PC-9 (cell line): ENCODE measurements around the gene DUSP22. TPM values are rescaled to one million over a fixed set of nuclear protein-coding genes. Genes with fewer than 3 reads are reported as not detected.
"Not testable (repeated sequence)": the region's sequence is repeated elsewhere in the genome, so short reads cannot be mapped to it uniquely, and the experiment has no call there.

ENCODE experiments used
- BruUV-seq: library from RNA; stranded (reverse); fragments of 400-500 nt; replicated peaks from 2 replicates; lab custom pipeline; 2021; lab: Mats Ljungman, UMichigan
- CTCF ChIA-PET: fragments of 300-600 bp; sonication (Branson Sonifier 250); formaldehyde crosslinking; loops from one replicate; lab custom pipeline; 2022; ENCODE audit warnings: antibody characterized with exemption; lab: Charles Lee
- POLR2A ChIA-PET: fragments of 300-600 bp; sonication (Branson Sonifier 250); formaldehyde crosslinking; loops from one replicate; lab custom pipeline; 2022; ENCODE audit warnings: antibody characterized with exemption; ENCODE audit not compliant: unreplicated experiment; lab: Charles Lee
- DNase-seq, 2 experiments: peaks; one replicate each; pipeline versions ENCODE4 v3.0.0 to v3.0.0-alpha.2; 2015 to 2022; ENCODE audit warnings: mixed read lengths in 1 of 2
- H2AFZ ChIP-seq: fragments of 200-600 bp; sonication (generic); 2 replicates; pipeline ENCODE4 v1.8.1; 2017; ENCODE audit warnings: antibody characterized with exemption
- H3F3A ChIP-seq: fragments of 200-600 bp; sonication (generic); 2 replicates; pipeline ENCODE4 v1.8.1; 2017; ENCODE audit warnings: antibody characterized with exemption, mild to moderate bottlenecking, low read depth; ENCODE audit not compliant: insufficient read depth
- H3K27ac ChIP-seq: fragments of 200-600 bp; sonication (generic); 2 replicates; pipeline ENCODE4 v1.6.1; 2016; ENCODE audit warnings: mixed run types
- H3K27me3 ChIP-seq: fragments of 200-600 bp; sonication (generic); 2 replicates; pipeline ENCODE4 v1.6.1; 2016; ENCODE audit warnings: low read depth, mixed run types; ENCODE audit not compliant: insufficient read depth
- H3K36me3 ChIP-seq: fragments of 200-600 bp; sonication (generic); 2 replicates; pipeline ENCODE4 v1.6.1; 2016; ENCODE audit warnings: low read depth, mixed run types
- H3K4me1 ChIP-seq: fragments of 200-600 bp; sonication (generic); replicated peaks from 2 replicates; pipeline ENCODE4 v1.6.1; 2016; ENCODE audit warnings: mixed run types; ENCODE audit not compliant: insufficient read depth
- H3K4me2 ChIP-seq: fragments of 200-600 bp; sonication (generic); 2 replicates; pipeline ENCODE4 v1.6.1; 2017; ENCODE audit warnings: mixed run types
- H3K4me3 ChIP-seq: fragments of 200-600 bp; sonication (generic); 2 replicates; pipeline ENCODE4 v1.6.1; 2016; ENCODE audit warnings: mixed run types
- H3K79me2 ChIP-seq: fragments of 200-600 bp; sonication (generic); 2 replicates; pipeline ENCODE4 v1.6.1; 2017; ENCODE audit warnings: low read depth, mixed run types
- H3K9me2 ChIP-seq: fragments of 200-600 bp; sonication (generic); 2 replicates; pipeline ENCODE4 v1.8.1; 2017; ENCODE audit warnings: mild to moderate bottlenecking; ENCODE audit not compliant: insufficient read depth
- H3K9me3 ChIP-seq: fragments of 200-600 bp; sonication (generic); 2 replicates; pipeline ENCODE4 v1.8.1; 2016; ENCODE audit warnings: low read depth; ENCODE audit not compliant: insufficient read depth
- H4K20me1 ChIP-seq: fragments of 200-600 bp; sonication (generic); 2 replicates; pipeline ENCODE4 v1.8.1; 2017; ENCODE audit not compliant: insufficient read depth
- EZH2 ChIP-seq: fragments of 200-600 bp; sonication (generic); IDR thresholded peaks from 2 replicates; pipeline ENCODE4 v1.8.0; 2017; ENCODE audit warnings: antibody characterized with exemption, low read depth
- intact Hi-C: fragments of 100-400 bp; cut with micrococcal nuclease; formaldehyde crosslinking; loops from one replicate; pipeline ENCODE4 v1.10.0; 2022; ENCODE audit not compliant: unreplicated experiment
- total RNA-seq: library from RNA; stranded (reverse); gene quantifications from 2 replicates; pipeline ENCODE4 v1.2.3, GENCODE V29; 2021
- TF ChIP-seq, protein P1 (sequence below): fragments of 200-600 bp; sonication (generic); conservative IDR thresholded peaks from 2 replicates; pipeline ENCODE4 v1.6.1; 2017; ENCODE audit warnings: mixed run types, antibody characterized with exemption, mild to moderate bottlenecking, moderate library complexity

The DUSP22 gene
- total RNA-seq, 1 experiment from 2014 or later = 25.5 TPM

GRCh38 chr6:374956-375355 is 82.7 kb downstream of the DUSP22 start:
- peaks cover 88% of the 10 kb centered on the region for H3K27me3 ChIP-seq
- H3F3A ChIP-seq = no peaks in the 10 kb centered on the region
- intact Hi-C loops = loop anchor here (10.0 kb wide), 1 partner anchor 160 kb away; no protein-coding TSS in a partner anchor
- no peak overlapping the region for H3K4me2 ChIP-seq
- DNase-seq = no peak
- no peak overlapping the region for H3K27ac ChIP-seq
- H3K4me3 ChIP-seq = no peak overlapping the region
- no peaks in the 10 kb centered on the region for H3K36me3 ChIP-seq
- TF ChIP-seq EZH2 = no peak
- no TSS peak for BruUV-seq
- CTCF ChIA-PET = no interaction called here
- no peaks in the 10 kb centered on the region for H3K9me2 ChIP-seq
- H3K9me3 ChIP-seq = no peaks in the 10 kb centered on the region
- no peak overlapping the region for H2AFZ ChIP-seq
- POLR2A ChIA-PET = no interaction called here
- H4K20me1 ChIP-seq = no peaks in the 10 kb centered on the region
- no peaks in the 10 kb centered on the region for H3K4me1 ChIP-seq
- no peaks in the 10 kb centered on the region for H3K79me2 ChIP-seq

DNA sequence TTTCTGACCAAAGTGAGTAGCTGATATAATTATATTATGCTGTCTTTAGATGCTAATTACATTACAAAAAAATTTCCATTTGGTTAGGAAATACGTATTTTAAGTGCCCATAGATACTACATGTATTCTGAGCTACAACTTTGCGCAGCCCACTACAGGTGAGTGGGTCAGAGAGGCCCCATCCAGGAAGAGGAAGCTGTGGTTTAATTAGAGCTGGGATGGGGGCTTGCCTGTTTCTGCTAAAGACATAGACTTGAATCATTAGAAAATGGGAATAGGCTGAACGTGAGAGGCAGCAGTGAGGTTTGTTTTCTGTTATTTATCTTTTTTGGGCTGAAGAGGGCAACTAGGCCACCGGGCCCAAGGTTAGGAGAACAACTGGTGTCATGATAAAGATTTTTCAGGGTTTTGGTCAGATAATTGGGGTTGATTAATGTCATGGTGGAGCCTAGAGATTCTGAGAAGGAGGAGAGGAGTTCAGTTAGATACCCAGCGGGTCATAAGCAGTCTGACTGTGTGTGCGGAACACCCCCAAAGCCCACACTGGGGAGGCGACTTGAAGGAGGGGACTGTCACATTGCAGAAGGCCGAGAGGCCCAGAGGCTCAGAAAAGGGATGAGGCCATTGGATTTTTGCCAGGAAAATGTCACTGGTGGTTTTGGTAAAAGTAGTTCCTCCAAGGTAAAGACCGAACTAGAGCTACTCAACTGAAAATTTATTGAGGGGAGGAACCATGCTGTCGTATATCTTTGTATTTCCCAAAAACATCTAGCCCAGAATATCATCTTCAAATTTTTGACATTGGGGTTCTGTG is 84.7 kb downstream of the DUSP22 start:
- TF ChIP-seq, protein P1, sequence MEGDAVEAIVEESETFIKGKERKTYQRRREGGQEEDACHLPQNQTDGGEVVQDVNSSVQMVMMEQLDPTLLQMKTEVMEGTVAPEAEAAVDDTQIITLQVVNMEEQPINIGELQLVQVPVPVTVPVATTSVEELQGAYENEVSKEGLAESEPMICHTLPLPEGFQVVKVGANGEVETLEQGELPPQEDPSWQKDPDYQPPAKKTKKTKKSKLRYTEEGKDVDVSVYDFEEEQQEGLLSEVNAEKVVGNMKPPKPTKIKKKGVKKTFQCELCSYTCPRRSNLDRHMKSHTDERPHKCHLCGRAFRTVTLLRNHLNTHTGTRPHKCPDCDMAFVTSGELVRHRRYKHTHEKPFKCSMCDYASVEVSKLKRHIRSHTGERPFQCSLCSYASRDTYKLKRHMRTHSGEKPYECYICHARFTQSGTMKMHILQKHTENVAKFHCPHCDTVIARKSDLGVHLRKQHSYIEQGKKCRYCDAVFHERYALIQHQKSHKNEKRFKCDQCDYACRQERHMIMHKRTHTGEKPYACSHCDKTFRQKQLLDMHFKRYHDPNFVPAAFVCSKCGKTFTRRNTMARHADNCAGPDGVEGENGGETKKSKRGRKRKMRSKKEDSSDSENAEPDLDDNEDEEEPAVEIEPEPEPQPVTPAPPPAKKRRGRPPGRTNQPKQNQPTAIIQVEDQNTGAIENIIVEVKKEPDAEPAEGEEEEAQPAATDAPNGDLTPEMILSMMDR = no peak
- no peak for TF ChIP-seq EZH2
- no peaks in the 10 kb centered on the region for H3F3A ChIP-seq
- CTCF ChIA-PET = interaction anchor here (0.5 kb wide), 1 partner anchor 939 kb away, joined by 3 read pairs; no protein-coding TSS in a partner anchor
- no peaks in the 10 kb centered on the region for H4K20me1 ChIP-seq
- H3K4me2 ChIP-seq = no peak overlapping the region
- no peaks in the 10 kb centered on the region for H3K36me3 ChIP-seq
- no peak for DNase-seq
- no peak overlapping the region for H2AFZ ChIP-seq
- no peaks in the 10 kb centered on the region for H3K4me1 ChIP-seq
- no peaks in the 10 kb centered on the region for H3K79me2 ChIP-seq
- no peaks in the 10 kb centered on the region for H3K9me2 ChIP-seq
- H3K27me3 ChIP-seq = peaks cover 99% of the 10 kb centered on the region
- no TSS peak for BruUV-seq
- H3K4me3 ChIP-seq = no peak overlapping the region
- POLR2A ChIA-PET = no interaction called here
- H3K27ac ChIP-seq = no peak overlapping the region
- H3K9me3 ChIP-seq = no peaks in the 10 kb centered on the region
- intact Hi-C loops = loop anchor here (10.0 kb wide), 1 partner anchor 162 kb away; no protein-coding TSS in a partner anchor

- BruUV-seq, H3K4me1 ChIP-seq, H3K36me3 ChIP-seq, H3K79me2 ChIP-seq, POLR2A ChIA-PET, H3F3A ChIP-seq, H3K4me2 ChIP-seq, H3K4me3 ChIP-seq, DNase-seq, H4K20me1 ChIP-seq, H2AFZ ChIP-seq, H3K27ac ChIP-seq, H3K9me3 ChIP-seq, CTCF ChIA-PET, H3K9me2 ChIP-seq: not testable (repeated sequence)
- intact Hi-C loops = loop anchor here (10.0 kb wide), 1 partner anchor 163 kb away; no protein-coding TSS in a partner anchor
- H3K27me3 ChIP-seq = peaks cover 96% of the 10 kb centered on the region
These were observed 85.3 kb downstream of the DUSP22 start for GRCh38 chr6:377641-378020.

GRCh38 chr6:378090-378957 is 86.0 kb downstream of the DUSP22 start:
- DNase-seq = no peak
- ChIA-PET POLR2A (no interaction called here), CTCF (no interaction called here)
- Histone ChIP-seq H3K79me2 (no peaks in the 10 kb centered on the region), H2AFZ (no peak overlapping the region), H3K9me2 (no peaks in the 10 kb centered on the region), H3K36me3 (no peaks in the 10 kb centered on the region), H3K27me3 (peaks cover 89% of the 10 kb centered on the region), H3K4me3 (no peak overlapping the region), H3K27ac (no peak overlapping the region), H3K4me2 (no peak overlapping the region), H3K4me1 (no peaks in the 10 kb centered on the region), H3F3A (no peaks in the 10 kb centered on the region), H4K20me1 (no peaks in the 10 kb centered on the region), H3K9me3 (no peaks in the 10 kb centered on the region)
- no TSS peak for BruUV-seq
- TF ChIP-seq EZH2 = no peak
- TF ChIP-seq, protein P1 = no peak
- intact Hi-C loops = loop anchor here (10.0 kb wide), 1 partner anchor 164 kb away; no protein-coding TSS in a partner anchor
